NCI-H2171 treated with DMSO at 0.1 percent for 48 hours (cell line): ENCODE measurements around the gene ADRA1B.

Experiments used
- DNase-seq: peaks from one replicate; lab custom pipeline; 2025; lab: John Stamatoyannopoulos, UW

ADRA1B gene

GRCh38 chr5:159928122-159928909 lies 12.0 kb downstream of the ADRA1B start:
- DNase-seq: no peak

- no peak for DNase-seq
Measured at GRCh38 chr5:159929176-159929575, 12.9 kb downstream of the ADRA1B start.

GRCh38 chr5:159933531-159934485 lies 17.5 kb downstream of the ADRA1B start:
- no peak for DNase-seq

- DNase-seq: no peak
Measured at GRCh38 chr5:159935946-159936345, 19.7 kb downstream of the ADRA1B start.

GRCh38 chr5:159936686-159937329 lies 20.5 kb downstream of the ADRA1B start:
- DNase-seq: no peak

GRCh38 chr5:159937580-159937979 lies 21.3 kb downstream of the ADRA1B start:
- DNase-seq: no peak

GRCh38 chr5:159943326-159943725 lies 27.0 kb downstream of the ADRA1B start:
- DNase-seq: no peak

GRCh38 chr5:159944056-159944600 lies 27.8 kb downstream of the ADRA1B start:
- DNase-seq: no peak

GRCh38 chr5:159945359-159945758 lies 29.1 kb downstream of the ADRA1B start:
- DNase-seq: no peak

- DNase-seq: no peak
Measured at GRCh38 chr5:159947708-159948358, 31.6 kb downstream of the ADRA1B start.

- DNase-seq: no peak
Measured at GRCh38 chr5:159951387-159951786, 35.1 kb downstream of the ADRA1B start.

GRCh38 chr5:159951834-159952233 lies 35.6 kb downstream of the ADRA1B start:
- DNase-seq: no peak

GRCh38 chr5:159953609-159954008 lies 37.3 kb downstream of the ADRA1B start:
- DNase-seq: no peak

- DNase-seq: no peak
Measured at GRCh38 chr5:159955056-159955624, 38.9 kb downstream of the ADRA1B start.

- no peak for DNase-seq
Measured at GRCh38 chr5:159956074-159956473, 39.8 kb downstream of the ADRA1B start.

GRCh38 chr5:159961176-159962160 lies 45.2 kb downstream of the ADRA1B start:
- no peak for DNase-seq

- no peak for DNase-seq
Measured at GRCh38 chr5:159962214-159962613, 45.9 kb downstream of the ADRA1B start.

GRCh38 chr5:159963935-159964334 lies 47.7 kb downstream of the ADRA1B start:
- no peak for DNase-seq

GRCh38 chr5:159965031-159965837 lies 49.0 kb downstream of the ADRA1B start:
- no peak for DNase-seq
